HUES6 (cell line): Measurements from ENCODE around the gene TRIM10.
A peak's percentile ranks its signal among the peaks of the same experiment; 100 is the strongest.

Experiments
- H3K27ac ChIP-seq: 2 replicates; pipeline ENCODE4 v1.7.0; 2013; ENCODE audit warnings: low read depth, mild to moderate bottlenecking, low read length, inconsistent platforms
- H3K27me3 ChIP-seq: 2 replicates; pipeline ENCODE4 v1.6.1; 2013; ENCODE audit warnings: low read length; ENCODE audit not compliant: control insufficient read depth, insufficient read depth
- H3K36me3 ChIP-seq: 2 replicates; pipeline ENCODE4 v1.6.1; 2013; ENCODE audit warnings: low read length; ENCODE audit not compliant: control insufficient read depth, insufficient read depth
- H3K4me1 ChIP-seq: 2 replicates; pipeline ENCODE4 v1.6.1; 2013; ENCODE audit warnings: low read length; ENCODE audit not compliant: control insufficient read depth, insufficient read depth
- H3K4me3 ChIP-seq: 2 replicates; pipeline ENCODE4 v1.5.1; 2013; ENCODE audit warnings: low read depth, low read length
- H3K9ac ChIP-seq: one replicate; pipeline ENCODE4 v1.6.1; 2013; ENCODE audit warnings: mild to moderate bottlenecking, low read length
- H3K9me3 ChIP-seq: 2 replicates; pipeline ENCODE4 v1.6.1; 2013; ENCODE audit warnings: low read depth, low read length; ENCODE audit not compliant: control insufficient read depth, insufficient read depth

The TRIM10 gene

GRCh38 chr6:30195951-30196350 is 34.9 kb upstream of the TRIM10 start:
- Histone ChIP-seq H3K9me3 (no peaks in the 10 kb centered on the region), H3K27ac (no peak overlapping the region), H3K27me3 (no peaks in the 10 kb centered on the region), H3K9ac (no peak overlapping the region), H3K4me1 (peaks cover 8% of the 10 kb centered on the region), H3K4me3 (no peak overlapping the region), H3K36me3 (peaks cover 78% of the 10 kb centered on the region)

- H3K27ac ChIP-seq = no peak overlapping the region
- H3K36me3 ChIP-seq = peaks cover 78% of the 10 kb centered on the region
- H3K4me3 ChIP-seq = no peak overlapping the region
- H3K9me3 ChIP-seq = no peaks in the 10 kb centered on the region
- no peak overlapping the region for H3K9ac ChIP-seq
- H3K4me1 ChIP-seq = no peaks in the 10 kb centered on the region
- H3K27me3 ChIP-seq = no peaks in the 10 kb centered on the region
These were observed 34.0 kb upstream of the TRIM10 start for GRCh38 chr6:30194797-30195690.

GRCh38 chr6:30192076-30192475 is 31.1 kb upstream of the TRIM10 start:
- Histone ChIP-seq H3K4me3 (no peak overlapping the region), H3K9me3 (no peaks in the 10 kb centered on the region), H3K36me3 (peaks cover 79% of the 10 kb centered on the region), H3K4me1 (no peaks in the 10 kb centered on the region), H3K27me3 (no peaks in the 10 kb centered on the region), H3K27ac (no peak overlapping the region), H3K9ac (no peak overlapping the region)

GRCh38 chr6:30188541-30188940 is 27.5 kb upstream of the TRIM10 start:
- H3K9ac ChIP-seq = no peak overlapping the region
- H3K36me3 ChIP-seq = peaks cover 76% of the 10 kb centered on the region
- no peaks in the 10 kb centered on the region for H3K27me3 ChIP-seq
- no peaks in the 10 kb centered on the region for H3K9me3 ChIP-seq
- H3K27ac ChIP-seq = no peak overlapping the region
- no peak overlapping the region for H3K4me3 ChIP-seq
- no peaks in the 10 kb centered on the region for H3K4me1 ChIP-seq

- Histone ChIP-seq H3K4me1 (no peaks in the 10 kb centered on the region), H3K27me3 (no peaks in the 10 kb centered on the region), H3K9me3 (no peaks in the 10 kb centered on the region), H3K36me3 (peaks cover 60% of the 10 kb centered on the region), H3K4me3 (no peak overlapping the region), H3K27ac (no peak overlapping the region), H3K9ac (no peak overlapping the region)
These were observed 25.0 kb upstream of the TRIM10 start for GRCh38 chr6:30185846-30186484.

GRCh38 chr6:30184417-30185031 is 23.5 kb upstream of the TRIM10 start:
- Histone ChIP-seq H3K9ac (no peak overlapping the region), H3K27ac (no peak overlapping the region), H3K9me3 (no peaks in the 10 kb centered on the region), H3K4me3 (no peak overlapping the region), H3K27me3 (no peaks in the 10 kb centered on the region), H3K36me3 (peaks cover 46% of the 10 kb centered on the region), H3K4me1 (no peaks in the 10 kb centered on the region)

GRCh38 chr6:30180145-30180544 is 19.1 kb upstream of the TRIM10 start:
- Histone ChIP-seq H3K27me3 (no peaks in the 10 kb centered on the region), H3K4me1 (no peaks in the 10 kb centered on the region), H3K27ac (no peak overlapping the region), H3K36me3 (peaks cover 8% of the 10 kb centered on the region), H3K9ac (no peak overlapping the region), H3K4me3 (no peak overlapping the region), H3K9me3 (no peaks in the 10 kb centered on the region)

- no peak overlapping the region for H3K27ac ChIP-seq
- no peak overlapping the region for H3K9ac ChIP-seq
- no peak overlapping the region for H3K4me3 ChIP-seq
- no peaks in the 10 kb centered on the region for H3K9me3 ChIP-seq
- no peaks in the 10 kb centered on the region for H3K4me1 ChIP-seq
- H3K36me3 ChIP-seq = no peaks in the 10 kb centered on the region
- H3K27me3 ChIP-seq = no peaks in the 10 kb centered on the region
These were observed 17.8 kb upstream of the TRIM10 start for GRCh38 chr6:30178837-30179236.

GRCh38 chr6:30175765-30176164 is 14.8 kb upstream of the TRIM10 start:
- Histone ChIP-seq H3K9me3 (no peaks in the 10 kb centered on the region), H3K27me3 (peaks cover 26% of the 10 kb centered on the region), H3K27ac (no peak overlapping the region), H3K4me3 (no peak overlapping the region), H3K4me1 (no peaks in the 10 kb centered on the region), H3K36me3 (no peaks in the 10 kb centered on the region), H3K9ac (no peak overlapping the region)

GRCh38 chr6:30172681-30173080 is 11.7 kb upstream of the TRIM10 start:
- H3K27ac ChIP-seq = no peak overlapping the region
- H3K27me3 ChIP-seq = peaks cover 40% of the 10 kb centered on the region
- no peak overlapping the region for H3K9ac ChIP-seq
- H3K4me3 ChIP-seq = 0 out of 2 replicates have a peak overlapping the region, but pooled peaks have one; percentile 54
- H3K4me1 ChIP-seq = 0 out of 2 replicates have a peak, but pooled peaks cover 3% of the 10 kb centered on the region
- no peaks in the 10 kb centered on the region for H3K36me3 ChIP-seq
- no peaks in the 10 kb centered on the region for H3K9me3 ChIP-seq
